ENCODE measurements around the gene LPAR1.

LPAR1 gene

GRCh38 chr9:110850401-110851135, 187.7 kb downstream of the LPAR1 start:
- no peak overlapping the region for H3K27ac ChIP-seq
- TF ChIP-seq CTCF (conservative IDR thresholded peaks at IDR 0.05) = peak; percentile 53

GRCh38 chr9:110847671-110848070, 190.6 kb downstream of the LPAR1 start:
- H3K27ac ChIP-seq = no peak overlapping the region
- no peak for TF ChIP-seq CTCF (conservative IDR thresholded peaks at IDR 0.05)

- H3K27ac ChIP-seq = no peak overlapping the region
- no peak for TF ChIP-seq CTCF (conservative IDR thresholded peaks at IDR 0.05)
These were observed 192.1 kb downstream of the LPAR1 start for GRCh38 chr9:110846215-110846614.

GRCh38 chr9:110844121-110844520, 194.1 kb downstream of the LPAR1 start:
- TF ChIP-seq CTCF (conservative IDR thresholded peaks at IDR 0.05) = no peak
- H3K27ac ChIP-seq = no peak overlapping the region

- TF ChIP-seq CTCF (conservative IDR thresholded peaks at IDR 0.05) = no peak
- no peak overlapping the region for H3K27ac ChIP-seq
These were observed 195.3 kb downstream of the LPAR1 start for GRCh38 chr9:110842986-110843385.

- H3K27ac ChIP-seq = no peak overlapping the region
- TF ChIP-seq CTCF (conservative IDR thresholded peaks at IDR 0.05) = peak; percentile 68
These were observed 196.1 kb downstream of the LPAR1 start for GRCh38 chr9:110842169-110842568.

GRCh38 chr9:110837401-110838005, 200.8 kb downstream of the LPAR1 start:
- TF ChIP-seq CTCF (conservative IDR thresholded peaks at IDR 0.05) = no peak
- H3K27ac ChIP-seq = no peak overlapping the region
